Bronchial epithelial cell (primary cell): ENCODE data around the gene TK2. TPM values are rescaled to one million over a fixed set of nuclear protein-coding genes. Genes with fewer than 3 reads are reported as not detected.

ENCODE experiments used
- DNase-seq: peaks from one replicate; pipeline ENCODE4 v3.0.0-alpha.2; 2010; ENCODE audit warnings: low read depth
- FAIRE-seq: peaks from 2 replicates; lab custom pipeline; 2011; peaks lifted over from hg19 to GRCh38; lab: Jason Lieb, UNC
- H3K27me3 ChIP-seq: 2 replicates; pipeline ENCODE4 v1.5.1; 2011; ENCODE audit warnings: low read length; ENCODE audit not compliant: control insufficient read depth, insufficient read depth
- H3K36me3 ChIP-seq: 2 replicates; pipeline ENCODE4 v1.5.1; 2011; ENCODE audit warnings: low read length; ENCODE audit not compliant: control insufficient read depth, insufficient read depth
- H3K4me3 ChIP-seq: 2 replicates; pipeline ENCODE4 v1.5.1; 2011; ENCODE audit warnings: mild to moderate bottlenecking, low read depth, low read length, control low read depth
- CTCF ChIP-seq: IDR thresholded peaks from 2 replicates; pipeline ENCODE4 v1.5.1; 2011; ENCODE audit warnings: mild to moderate bottlenecking, moderate library complexity, low read length, control low read depth, inconsistent platforms; ENCODE audit not compliant: insufficient read depth, severe bottlenecking
- total RNA-seq: library from RNA; depleted of rRNA; stranded (reverse); fragments of >200 nt; gene quantifications from 2 replicates; pipeline ENCODE4 v1.2.1, GENCODE V29; 2014

Gene TK2
- total RNA-seq, 1 donor from 2014 or later, result 8.7 TPM

GRCh38 chr16:66529475-66529874 lies 20.4 kb downstream of the TK2 start:
- TF ChIP-seq CTCF, result no peak
- Histone ChIP-seq H3K27me3 (no peaks in the 10 kb centered on the region), H3K4me3 (no peak overlapping the region), H3K36me3 (peaks cover 8% of the 10 kb centered on the region)
- FAIRE-seq, result no peak
- DNase-seq, result no peak

- DNase-seq (no peak), FAIRE-seq (no peak)
- Histone ChIP-seq H3K4me3 (no peak overlapping the region), H3K36me3 (peaks cover 8% of the 10 kb centered on the region), H3K27me3 (no peaks in the 10 kb centered on the region)
- no peak for TF ChIP-seq CTCF
These were observed 21.6 kb downstream of the TK2 start for GRCh38 chr16:66528294-66528693.

GRCh38 chr16:66525396-66526180 lies 24.3 kb downstream of the TK2 start:
- FAIRE-seq (no peak), DNase-seq (no peak)
- H3K36me3 ChIP-seq, result peaks cover 5% of the 10 kb centered on the region
- H3K27me3 ChIP-seq, result no peaks in the 10 kb centered on the region
- no peak overlapping the region for H3K4me3 ChIP-seq
- TF ChIP-seq CTCF, result no peak

- H3K27me3 ChIP-seq, result no peaks in the 10 kb centered on the region
- TF ChIP-seq CTCF, result no peak
- H3K4me3 ChIP-seq, result no peak overlapping the region
- peaks cover 2% of the 10 kb centered on the region for H3K36me3 ChIP-seq
- no peak for DNase-seq
- no peak for FAIRE-seq
These were observed 25.2 kb downstream of the TK2 start for GRCh38 chr16:66524601-66525164.

GRCh38 chr16:66523861-66524354 lies 26.0 kb downstream of the TK2 start:
- Histone ChIP-seq H3K27me3 (no peaks in the 10 kb centered on the region), H3K4me3 (no peak overlapping the region), H3K36me3 (peaks cover 2% of the 10 kb centered on the region)
- DNase-seq, result no peak
- no peak for TF ChIP-seq CTCF
- no peak for FAIRE-seq
